SK-N-SH (cell line): ENCODE results near the gene KRTAP20-3. TPM values are rescaled to one million over a fixed set of nuclear protein-coding genes. Genes with fewer than 3 reads are reported as not detected.

Source experiments
- CTCF ChIA-PET: fragments of 300-600, 350-600 bp; formaldehyde crosslinking; extraction: SDS; loops from one replicate; lab custom pipeline; 2021; lab: Yijun Ruan, JAX
- POLR2A ChIA-PET: fragments of 350-600 bp; sonication (Branson Sonifier 250); formaldehyde crosslinking; extraction: SDS; loops from one replicate; lab custom pipeline; 2020; ENCODE audit warnings: antibody characterized with exemption, inconsistent platforms; lab: Yijun Ruan, JAX
- DNase-seq: peaks from one replicate; pipeline ENCODE4 v3.0.0; 2012
- H2AFZ ChIP-seq: fragments of 200-600 bp; sonication (generic); 2 replicates; pipeline ENCODE4 v1.8.1; 2016; ENCODE audit warnings: antibody characterized with exemption, mild to moderate bottlenecking, low read depth
- H3F3A ChIP-seq: fragments of 200-600 bp; sonication (generic); replicated peaks from 2 replicates; pipeline ENCODE3; 2016; ENCODE audit warnings: antibody characterized with exemption, mild to moderate bottlenecking; ENCODE audit not compliant: insufficient read depth
- H3K27ac ChIP-seq, 2 experiments: fragments of 200-500 bp in 1 of 2; fragments of 200-600 bp in 1 of 2; sonication (Bioruptor generic) in 1 of 2; sonication (generic), shearing (Covaris generic) in 1 of 2; 2 replicates each; pipeline versions ENCODE4 v1.5.1 to v1.6.1; 2014 to 2016; ENCODE audit warnings: low read depth in 2 of 2, inconsistent platforms in 1 of 2, low read length in 1 of 2, mild to moderate bottlenecking in 1 of 2, mixed read lengths in 1 of 2
- H3K27me3 ChIP-seq: fragments of 200-600 bp; sonication (generic), shearing (Covaris generic); 2 replicates; pipeline ENCODE4 v1.6.1; 2016; ENCODE audit warnings: mixed run types; ENCODE audit not compliant: insufficient read depth
- H3K36me3 ChIP-seq, 2 experiments: fragments of 200-500 bp in 1 of 2; fragments of 200-600 bp in 1 of 2; sonication (Bioruptor generic) in 1 of 2; sonication (generic) in 1 of 2; replicated peaks in 1 of 2; 2 replicates each; pipeline versions ENCODE3 to v1.5.1; 2014 to 2016; ENCODE audit warnings: low read length in 1 of 2, mild to moderate bottlenecking in 1 of 2; ENCODE audit not compliant: insufficient read depth in 2 of 2, control insufficient read depth in 1 of 2
- H3K4me1 ChIP-seq, 2 experiments: fragments of 200-500 bp in 1 of 2; fragments of 200-600 bp in 1 of 2; sonication (Bioruptor generic) in 1 of 2; sonication (generic), shearing (Covaris generic) in 1 of 2; 2 replicates each; pipeline versions ENCODE4 v1.5.1 to v1.6.1; 2014 to 2016; ENCODE audit warnings: low read depth in 1 of 2, low read length in 1 of 2, mixed run types in 1 of 2; ENCODE audit not compliant: insufficient read depth in 2 of 2, control insufficient read depth in 1 of 2
- H3K4me2 ChIP-seq: fragments of 200-600 bp; sonication (generic), shearing (Covaris generic); 2 replicates; pipeline ENCODE4 v1.6.1; 2017; ENCODE audit warnings: mixed run types
- H3K4me3 ChIP-seq, 2 experiments: fragments of 200-500 bp in 1 of 2; fragments of 200-600 bp in 1 of 2; sonication (Bioruptor generic) in 1 of 2; sonication (generic), shearing (Covaris generic) in 1 of 2; 2 replicates each; pipeline versions ENCODE4 v1.5.1 to v1.8.1; 2014 to 2016; ENCODE audit warnings: low read depth in 2 of 2, inconsistent platforms in 1 of 2, low read length in 1 of 2, mild to moderate bottlenecking in 1 of 2, mixed read lengths in 1 of 2, moderate library complexity in 1 of 2
- H3K79me2 ChIP-seq: fragments of 200-600 bp; sonication (generic); 2 replicates; pipeline ENCODE4 v1.8.1; 2017; ENCODE audit warnings: mild to moderate bottlenecking; ENCODE audit not compliant: insufficient read depth
- H3K9ac ChIP-seq: fragments of 200-600 bp; sonication (generic); 2 replicates; pipeline ENCODE4 v1.6.1; 2017; ENCODE audit warnings: mixed run types
- H3K9me2 ChIP-seq: fragments of 200-600 bp; sonication (generic); 2 replicates; pipeline ENCODE4 v1.6.1; 2017; ENCODE audit warnings: mixed run types
- H3K9me3 ChIP-seq: fragments of 200-600 bp; sonication (generic); 2 replicates; pipeline ENCODE4 v1.6.1; 2017; ENCODE audit warnings: mixed run types, mild to moderate bottlenecking, moderate library complexity
- H4K20me1 ChIP-seq: fragments of 200-600 bp; sonication (generic); 2 replicates; pipeline ENCODE4 v1.6.1; 2017; ENCODE audit warnings: mild to moderate bottlenecking, mixed run types; ENCODE audit not compliant: insufficient read depth
- ELF1 ChIP-seq: IDR thresholded peaks from 2 replicates; pipeline ENCODE4 v1.4.0; 2012
- FOXJ3 ChIP-seq: sonication (generic); formaldehyde crosslinking; IDR thresholded peaks from 2 replicates; pipeline ENCODE4 v1.5.1; 2020; ENCODE audit warnings: mild to moderate bottlenecking, missing genetic modification reagents
- MXI1 ChIP-seq: IDR thresholded peaks from 2 replicates; pipeline ENCODE4 v1.6.1; 2012; ENCODE audit warnings: mild to moderate bottlenecking, low read depth, low read length, improper control_type of control experiment
- NFIC ChIP-seq: IDR thresholded peaks from 2 replicates; pipeline ENCODE4 v1.4.0; 2012; ENCODE audit warnings: borderline replicate concordance
- RCOR1 ChIP-seq: fragments of 150-350 bp; IDR thresholded peaks from 2 replicates; pipeline ENCODE4 v1.6.1; 2017; ENCODE audit warnings: antibody characterized with exemption, low read length
- REST ChIP-seq: IDR thresholded peaks from 2 replicates; pipeline ENCODE4 v1.6.1; 2012; ENCODE audit warnings: mild to moderate bottlenecking, low read depth, low read length, moderate library complexity
- RFX5 ChIP-seq: IDR thresholded peaks from 2 replicates; pipeline ENCODE4 v1.6.1; 2012; ENCODE audit warnings: mild to moderate bottlenecking, improper control_type of control experiment, low read length
- USF1 ChIP-seq: IDR thresholded peaks from 2 replicates; pipeline ENCODE4 v1.4.0; 2012; ENCODE audit warnings: low read depth, borderline replicate concordance
- ZBTB33 ChIP-seq: IDR thresholded peaks from 2 replicates; pipeline ENCODE4 v1.4.0; 2012; ENCODE audit warnings: low read depth, borderline replicate concordance
- WGBS: methylation state at CpG from one replicate; pipeline ENCODE4 v1.1.6; 2017; ENCODE audit warnings: low lambda C conversion rate; 5-methylcytosine and 5-hydroxymethylcytosine counted together
- polyA plus RNA-seq, 3 experiments: library from polyadenylated mRNA; depleted of rRNA; stranded (reverse); fragments of >200 nt; gene quantifications; 2 replicates each; pipeline ENCODE4 v1.2.3, GENCODE V29; 2012

KRTAP20-3 gene
- polyA plus RNA-seq, 1 of the 3 experiments (the other 2 are of a cell fraction): not detected

- H3K27me3 ChIP-seq: no peaks in the 10 kb centered on the region
- no peak overlapping the region for H3K4me2 ChIP-seq
- no peaks in the 10 kb centered on the region for H3F3A ChIP-seq
- no peaks in the 10 kb centered on the region for H3K9me3 ChIP-seq
- POLR2A ChIA-PET: no interaction called here
- H3K9ac ChIP-seq: no peak overlapping the region
- no peaks in the 10 kb centered on the region for H3K79me2 ChIP-seq
- no peaks in the 10 kb centered on the region for H3K36me3 ChIP-seq
- H4K20me1 ChIP-seq: no peaks in the 10 kb centered on the region
- no peak for TF ChIP-seq ZBTB33
- no peak for TF ChIP-seq USF1
- TF ChIP-seq MXI1: no peak
- no peak for TF ChIP-seq ELF1
- TF ChIP-seq FOXJ3 (CRISPR knock-in tag): no peak
- TF ChIP-seq NFIC: no peak
- TF ChIP-seq RCOR1: no peak
- H3K9me2 ChIP-seq: no peaks in the 10 kb centered on the region
- CTCF ChIA-PET: no interaction called here
- H3K4me1 ChIP-seq: no peaks in the 10 kb centered on the region
- no peak for DNase-seq
- no peak overlapping the region for H3K4me3 ChIP-seq
- H2AFZ ChIP-seq: no peak overlapping the region
- H3K27ac ChIP-seq: no peak overlapping the region
- 7% methylated on average over 4 of the region's 4 CpGs for WGBS
Measured at GRCh38 chr21:30625449-30626165, 17.1 kb upstream of the KRTAP20-3 start.

- WGBS: 8% methylated on average over 4 of the region's 4 CpGs
Measured at GRCh38 chr21:30628109-30628508, 14.6 kb upstream of the KRTAP20-3 start.

More at GRCh38 chr21:30628109-30628508, 14.6 kb upstream of the KRTAP20-3 start:
- Histone ChIP-seq H3K79me2 (no peaks in the 10 kb centered on the region), H3F3A (no peaks in the 10 kb centered on the region), H3K27me3 (no peaks in the 10 kb centered on the region), H3K4me2 (no peak overlapping the region), H3K36me3 (no peaks in the 10 kb centered on the region), H3K4me1 (no peaks in the 10 kb centered on the region), H2AFZ (no peak overlapping the region), H3K9me3 (no peaks in the 10 kb centered on the region), H3K27ac (no peak overlapping the region), H3K9me2 (no peaks in the 10 kb centered on the region), H3K9ac (no peak overlapping the region), H4K20me1 (no peaks in the 10 kb centered on the region), H3K4me3 (no peak overlapping the region)
- TF ChIP-seq REST (peak; percentile 85; the same call in 1 of the 2 replicates), RFX5 (no peak)
- ChIA-PET POLR2A (no interaction called here), CTCF (no interaction called here)
- DNase-seq: no peak
